Stomach (tissue), 9 donors: ENCODE data around the gene ARTN. TPM values are rescaled to one million over a fixed set of nuclear protein-coding genes. Genes with fewer than 3 reads are reported as not detected.

Experiments used
- DNase-seq, 2 donors: peaks; one replicate each; pipeline versions ENCODE4 v3.0.0 to v3.0.0-alpha.2; 2013 to 2019
- H3K27ac ChIP-seq, 5 donors: fragments of 200-600 bp in 4 of 5; sonication (generic) in 4 of 5; one replicate each; pipeline ENCODE4 v1.5.1; 2013 to 2019; ENCODE audit warnings: mild to moderate bottlenecking in 1 of 5, moderate library complexity in 1 of 5
- H3K27me3 ChIP-seq, 3 donors: fragments of 200-600 bp; sonication (generic); one replicate each; pipeline ENCODE4 v1.5.1; 2017 to 2019; ENCODE audit warnings: mixed run types in 1 of 3
- H3K36me3 ChIP-seq, 4 donors: fragments of 200-600 bp; sonication (generic); 1 replicate in 3 of 4; 2 replicates in 1 of 4; pipeline ENCODE4 v1.5.1; 2016 to 2019
- H3K4me1 ChIP-seq, 4 donors: fragments of 200-600 bp; sonication (generic); one replicate each; pipeline ENCODE4 v1.5.1; 2016 to 2019
- H3K4me3 ChIP-seq, 4 donors: fragments of 200-600 bp; sonication (generic) in 3 of 4; one replicate each; pipeline ENCODE4 v1.5.1; 2016 to 2019; ENCODE audit warnings: mild to moderate bottlenecking in 1 of 4
- H3K9me3 ChIP-seq, 4 donors: fragments of 200-600 bp; sonication (generic); one replicate each; pipeline ENCODE4 v1.5.1; 2016 to 2019
- EP300 ChIP-seq: sonication (generic); formaldehyde crosslinking; IDR thresholded peaks from one replicate; pipeline ENCODE4 v1.6.1; 2017; ENCODE audit warnings: antibody characterized with exemption
- POLR2A ChIP-seq, 4 donors: fragments of 450-650 bp; IDR thresholded peaks; one replicate each; pipeline ENCODE4 v1.6.1; 2016; ENCODE audit warnings: antibody characterized with exemption in 4 of 4, control low read depth in 2 of 4, mild to moderate bottlenecking in 1 of 4, moderate library complexity in 1 of 4
- POLR2AphosphoS5 ChIP-seq, 3 donors: sonication (generic); formaldehyde crosslinking; IDR thresholded peaks; one replicate each; pipeline ENCODE4 v1.6.1; 2016; ENCODE audit warnings: antibody characterized with exemption in 3 of 3
- WGBS, 5 donors: extraction: QIAGEN DNeasy Blood & Tissue Kit in 3 of 5; methylation state at CpG; one replicate each; pipeline versions ENCODE4 v1.1.5 to v1.1.7; 2013 to 2018; 5-methylcytosine and 5-hydroxymethylcytosine counted together
- intact Hi-C: fragments of 100-400 bp; cut with DNase I; formaldehyde crosslinking; loops from one replicate; pipeline ENCODE4 v1.15.1; 2023; ENCODE audit warnings: low total_unique reads
- polyA plus RNA-seq, 3 donors: library from polyadenylated mRNA; stranded (reverse); fragments of 200-250 nt; gene quantifications; one replicate each; pipeline ENCODE4 v1.2.3, GENCODE V29; 2013
- total RNA-seq, 5 donors: library from RNA; depleted of rRNA; stranded (reverse); fragments of >200 nt; gene quantifications; one replicate each; pipeline versions ENCODE4 v1.1.0 to v1.2.3, GENCODE V29; 2014 to 2016
- TF ChIP-seq, protein P1 (sequence below), 7 experiments: fragments of 450-650 bp in 4 of 7; fragments of 200-600 bp in 3 of 7; sonication (generic) in 3 of 7; IDR thresholded peaks; one replicate each; pipeline ENCODE4 v1.5.1; 2016 to 2019; ENCODE audit warnings: antibody characterized with exemption in 7 of 7, control low read depth in 2 of 7, mild to moderate bottlenecking in 1 of 7
- donor health status: healthy with polysubstance abuse.
- donor health status: Bipolar disorder and iron deficiency.
- donor health status: healthy.

The ARTN gene
- total and polyA plus RNA-seq, 8 donors: 0.44 to 4.8 (median 2.6) TPM; not detected in 4

- intact Hi-C loops: no loop called here
- 81 to 87% (median 83%) methylated on average over 12 of the region's 12 CpGs for WGBS, 5 donors
- Histone ChIP-seq H3K9me3 (no peaks in the 10 kb centered on the region), H3K27ac (no peak overlapping the region), H3K4me3 (no peak overlapping the region), H3K36me3 (peaks cover 0 to 46% (median 24%) of the 10 kb centered on the region in 4 donors), H3K4me1 (peaks cover 22 to 49% (median 31%) of the 10 kb centered on the region in 4 donors), H3K27me3 (no peaks in the 10 kb centered on the region)
- TF ChIP-seq, protein P1, sequence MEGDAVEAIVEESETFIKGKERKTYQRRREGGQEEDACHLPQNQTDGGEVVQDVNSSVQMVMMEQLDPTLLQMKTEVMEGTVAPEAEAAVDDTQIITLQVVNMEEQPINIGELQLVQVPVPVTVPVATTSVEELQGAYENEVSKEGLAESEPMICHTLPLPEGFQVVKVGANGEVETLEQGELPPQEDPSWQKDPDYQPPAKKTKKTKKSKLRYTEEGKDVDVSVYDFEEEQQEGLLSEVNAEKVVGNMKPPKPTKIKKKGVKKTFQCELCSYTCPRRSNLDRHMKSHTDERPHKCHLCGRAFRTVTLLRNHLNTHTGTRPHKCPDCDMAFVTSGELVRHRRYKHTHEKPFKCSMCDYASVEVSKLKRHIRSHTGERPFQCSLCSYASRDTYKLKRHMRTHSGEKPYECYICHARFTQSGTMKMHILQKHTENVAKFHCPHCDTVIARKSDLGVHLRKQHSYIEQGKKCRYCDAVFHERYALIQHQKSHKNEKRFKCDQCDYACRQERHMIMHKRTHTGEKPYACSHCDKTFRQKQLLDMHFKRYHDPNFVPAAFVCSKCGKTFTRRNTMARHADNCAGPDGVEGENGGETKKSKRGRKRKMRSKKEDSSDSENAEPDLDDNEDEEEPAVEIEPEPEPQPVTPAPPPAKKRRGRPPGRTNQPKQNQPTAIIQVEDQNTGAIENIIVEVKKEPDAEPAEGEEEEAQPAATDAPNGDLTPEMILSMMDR (IDR thresholded peaks at IDR 0.05): no peak
- no peak for TF ChIP-seq POLR2AphosphoS5 (IDR thresholded peaks at IDR 0.05)
- TF ChIP-seq EP300: no peak
- no peak for TF ChIP-seq POLR2A (IDR thresholded peaks at IDR 0.05)
- no peak for DNase-seq
These were observed 49.8 kb downstream of the ARTN start for GRCh38 chr1:43983253-43983899.

DNA sequence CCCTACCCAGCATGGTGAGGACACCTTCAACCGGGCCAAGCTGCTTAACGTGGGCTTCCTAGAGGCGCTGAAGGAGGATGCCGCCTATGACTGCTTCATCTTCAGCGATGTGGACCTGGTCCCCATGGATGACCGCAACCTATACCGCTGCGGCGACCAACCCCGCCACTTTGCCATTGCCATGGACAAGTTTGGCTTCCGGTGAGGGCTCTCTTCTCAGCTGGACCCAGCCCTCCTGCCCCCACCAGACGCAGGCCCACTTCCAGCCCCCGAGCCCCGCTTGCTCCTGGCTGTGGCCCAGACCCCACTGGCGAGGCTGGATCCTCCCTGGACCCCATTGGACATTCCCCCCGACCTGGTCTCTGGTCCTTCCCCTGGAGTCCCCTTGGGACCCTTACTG lies 51.3 kb downstream of the ARTN start:
- no peaks in the 10 kb centered on the region for H3K27me3 ChIP-seq
- peaks cover 0 to 46% (median 24%) of the 10 kb centered on the region in 4 donors for H3K36me3 ChIP-seq
- DNase-seq: no peak
- intact Hi-C loops: no loop called here
- 91 to 100% (median 94%) methylated on average over 4 to 16 of the region's 16 CpGs for WGBS, 5 donors
- H3K4me3 ChIP-seq: no peak overlapping the region
- peaks cover 12 to 39% (median 21%) of the 10 kb centered on the region in 4 donors for H3K4me1 ChIP-seq
- no peak overlapping the region for H3K27ac ChIP-seq
- no peaks in the 10 kb centered on the region for H3K9me3 ChIP-seq
- no peak for TF ChIP-seq POLR2AphosphoS5 (IDR thresholded peaks at IDR 0.05)
- TF ChIP-seq, protein P1 (IDR thresholded peaks at IDR 0.05): no peak
- no peak for TF ChIP-seq POLR2A (IDR thresholded peaks at IDR 0.05)
- no peak for TF ChIP-seq EP300

DNA sequence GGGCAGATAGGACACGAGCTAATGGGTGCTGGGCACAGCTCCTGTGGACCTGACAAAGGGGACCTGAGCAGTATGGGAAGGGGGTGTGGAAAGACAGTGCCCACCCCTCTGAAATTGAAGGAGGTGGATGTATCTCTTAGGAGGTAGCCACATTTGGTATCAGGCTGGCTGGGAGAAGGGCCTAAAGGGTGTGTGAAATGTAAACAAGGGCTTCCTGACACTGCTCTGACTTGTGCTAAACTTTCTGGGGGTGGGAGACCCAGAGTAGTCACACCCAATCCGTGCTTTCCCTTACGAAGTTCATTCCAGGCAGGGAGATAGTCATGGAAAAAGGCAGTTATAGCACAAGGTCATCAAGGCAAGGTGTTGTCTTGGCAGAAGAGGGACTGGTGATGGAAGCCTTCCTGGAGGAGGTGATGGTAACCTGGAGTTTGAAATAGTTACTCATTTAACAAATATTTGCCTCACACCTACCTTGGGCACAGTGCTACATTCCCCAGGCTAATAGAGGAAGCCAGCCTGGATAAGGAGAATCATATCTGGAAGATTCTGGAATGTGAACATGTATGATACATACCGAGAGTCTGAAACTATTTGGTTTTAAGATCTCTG lies 52.5 kb downstream of the ARTN start:
- H3K27me3 ChIP-seq: no peaks in the 10 kb centered on the region
- TF ChIP-seq, protein P1 (IDR thresholded peaks at IDR 0.05): no peak
- TF ChIP-seq POLR2A (IDR thresholded peaks at IDR 0.05): no peak
- TF ChIP-seq POLR2AphosphoS5 (IDR thresholded peaks at IDR 0.05): no peak
- TF ChIP-seq EP300: no peak
- H3K9me3 ChIP-seq: no peaks in the 10 kb centered on the region
- intact Hi-C loops: no loop called here
- peaks cover 7 to 36% (median 17%) of the 10 kb centered on the region in 4 donors for H3K4me1 ChIP-seq
- H3K4me3 ChIP-seq: no peak overlapping the region
- WGBS, 5 donors: 47 to 74% (median 57%) methylated on average over 4 of the region's 4 CpGs
- peaks cover 0 to 46% (median 24%) of the 10 kb centered on the region in 4 donors for H3K36me3 ChIP-seq
- peak overlapping the region in 2 of 5 donors; percentile 6 to 65 for H3K27ac ChIP-seq
- no peak for DNase-seq

GRCh38 chr1:43986712-43987111 lies 53.1 kb downstream of the ARTN start:
- peak; percentile 50 to 69 for DNase-seq

More at GRCh38 chr1:43986712-43987111, 53.1 kb downstream of the ARTN start:
- Histone ChIP-seq H3K9me3 (no peaks in the 10 kb centered on the region), H3K27ac (peak overlapping the region in 3 of 5 donors; percentile 6 to 65 (median 20)), H3K27me3 (no peaks in the 10 kb centered on the region), H3K4me1 (peaks cover 8 to 32% (median 16%) of the 10 kb centered on the region in 4 donors), H3K36me3 (peaks cover 0 to 39% (median 24%) of the 10 kb centered on the region in 4 donors), H3K4me3 (no peak overlapping the region)
- TF ChIP-seq POLR2AphosphoS5 (IDR thresholded peaks at IDR 0.05): no peak
- TF ChIP-seq EP300: no peak
- TF ChIP-seq, protein P1 (IDR thresholded peaks at IDR 0.05): peak in 1 of 7 experiments; percentile 24
- no peak for TF ChIP-seq POLR2A (IDR thresholded peaks at IDR 0.05)
- WGBS, 5 donors: 25 to 49% (median 38%) methylated on average over 6 of the region's 6 CpGs
- intact Hi-C loops: no loop called here

Other genes starting within 250 kb of the ARTN start
- gene ST3GAL3, start 226.3 kb upstream of the ARTN start, total RNA-seq: 10 to 100 TPM in 2 of 5 donors, 1 to 10 TPM in 3; 1.6 to 68.3 (median 2.9) TPM
- 1 to 10 TPM; 5.8 to 8.9 (median 7.6) TPM for gene ST3GAL3, start 226.3 kb upstream of the ARTN start, polyA plus RNA-seq
- 10 to 100 TPM in 3 of 5 donors, 1 to 10 TPM in 2; 6.2 to 54.5 (median 15.9) TPM for gene IPO13, start 13.1 kb downstream of the ARTN start, total RNA-seq
- 10 to 100 TPM; 14.2 to 26.5 (median 22.6) TPM for gene IPO13, start 13.1 kb downstream of the ARTN start, polyA plus RNA-seq
- 10 to 100 TPM in 4 of 5 donors, 1 to 10 TPM in 1; 6.4 to 93.2 (median 26.8) TPM for gene DPH2, start 36.2 kb downstream of the ARTN start, total RNA-seq
- gene DPH2, start 36.2 kb downstream of the ARTN start, polyA plus RNA-seq: 10 to 100 TPM; 10.2 to 13.7 (median 11.6) TPM
- 100 to 1,000 TPM in 1 of 5 donors, 10 to 100 TPM in 4; 32.1 to 142 (median 85.2) TPM for gene ATP6V0B, start 41.2 kb downstream of the ARTN start, total RNA-seq
- gene ATP6V0B, start 41.2 kb downstream of the ARTN start, polyA plus RNA-seq: 100 to 1,000 TPM in 2 of 3 donors, 10 to 100 TPM in 1; 94.7 to 188 (median 162) TPM
- 10 to 100 TPM; 15.2 to 30.9 (median 23.8) TPM for gene B4GALT2, start 45.4 kb downstream of the ARTN start, total RNA-seq
- 10 to 100 TPM; 19.9 to 37.4 (median 21.3) TPM for gene B4GALT2, start 45.4 kb downstream of the ARTN start, polyA plus RNA-seq
- gene CCDC24, start 57.8 kb downstream of the ARTN start, total RNA-seq: 10 to 100 TPM in 2 of 5 donors, 1 to 10 TPM in 3; 1.2 to 32.4 (median 6.7) TPM
- 10 to 100 TPM in 2 of 3 donors, 1 to 10 TPM in 1; 5.3 to 16.7 (median 14.6) TPM for gene CCDC24, start 57.8 kb downstream of the ARTN start, polyA plus RNA-seq
- gene SLC6A9, start 97.7 kb downstream of the ARTN start, total RNA-seq: 10 to 100 TPM in 1 of 5 donors, 1 to 10 TPM in 3, not detected in 1; 1.3 to 40.8 (median 1.9) TPM
- 1 to 10 TPM; 1.1 to 5.7 (median 4.3) TPM for gene SLC6A9, start 97.7 kb downstream of the ARTN start, polyA plus RNA-seq
- gene KLF17, start 185.0 kb downstream of the ARTN start, total RNA-seq: not detected
- gene KLF17, start 185.0 kb downstream of the ARTN start, polyA plus RNA-seq: under 1 TPM in 1 of 3 donors, not detected in 2; 0.25 TPM
- not detected for gene KLF18, start 207.8 kb downstream of the ARTN start, total RNA-seq
- not detected for gene KLF18, start 207.8 kb downstream of the ARTN start, polyA plus RNA-seq